Transverse colon (tissue), 4 donors: Measurements from ENCODE around the gene TRPV4. TPM values are rescaled to one million over a fixed set of nuclear protein-coding genes. Genes with fewer than 3 reads are reported as not detected.

Experiments
- DNase-seq: peaks from one replicate; pipeline ENCODE4 v3.0.0-alpha.2; 2019
- H3K27ac ChIP-seq, 4 donors: fragments of 200-600 bp; sonication (generic); 2 replicates each; pipeline ENCODE4 v1.5.1; 2016 to 2018; ENCODE audit warnings: inconsistent platforms in 4 of 4
- H3K27me3 ChIP-seq: fragments of 200-600 bp; sonication (generic); 2 replicates; pipeline ENCODE4 v1.5.1; 2017; ENCODE audit warnings: inconsistent platforms
- H3K36me3 ChIP-seq, 4 donors: fragments of 200-600 bp; sonication (generic); 2 replicates each; pipeline ENCODE4 v1.5.1; 2017 to 2019; ENCODE audit warnings: inconsistent platforms in 4 of 4
- H3K4me1 ChIP-seq, 4 donors: fragments of 200-600 bp; sonication (generic); 2 replicates each; pipeline ENCODE4 v1.5.1; 2017 to 2020; ENCODE audit warnings: inconsistent platforms in 4 of 4
- H3K4me3 ChIP-seq, 4 donors: fragments of 200-600 bp; sonication (generic); 1 replicate in 1 of 4; 2 replicates in 3 of 4; pipeline versions ENCODE4 v1.5.1 to v1.6.1; 2017 to 2019; ENCODE audit warnings: inconsistent platforms in 4 of 4
- H3K9me3 ChIP-seq, 2 donors: fragments of 200-600 bp; sonication (generic); 2 replicates each; pipeline ENCODE4 v1.5.1; 2017 to 2019; ENCODE audit warnings: inconsistent platforms in 2 of 2
- CTCF ChIP-seq, 5 experiments: fragments of 200-600 bp in 3 of 5; fragments of 450-650 bp in 2 of 5; sonication (generic) in 3 of 5; IDR thresholded peaks; 1 replicate in 2 of 5; 2 replicates in 3 of 5; pipeline ENCODE4 v1.5.1; 2016 to 2017; ENCODE audit warnings: antibody characterized with exemption in 5 of 5, inconsistent platforms in 3 of 5, mild to moderate bottlenecking in 2 of 5, moderate library complexity in 1 of 5
- EP300 ChIP-seq: sonication (generic); formaldehyde crosslinking; IDR thresholded peaks from one replicate; pipeline ENCODE4 v1.6.1; 2017; ENCODE audit warnings: antibody characterized with exemption, low read depth
- POLR2A ChIP-seq: fragments of 450-650 bp; IDR thresholded peaks from one replicate; pipeline ENCODE4 v1.6.1; 2016; ENCODE audit warnings: antibody characterized with exemption, mild to moderate bottlenecking, moderate library complexity
- POLR2AphosphoS5 ChIP-seq, 3 donors: sonication (generic); formaldehyde crosslinking; IDR thresholded peaks; one replicate each; pipeline ENCODE4 v1.6.1; 2016; ENCODE audit warnings: antibody characterized with exemption in 3 of 3
- WGBS, 2 donors: methylation state at CpG; one replicate each; pipeline ENCODE4 v1.1.5; 2018; ENCODE audit warnings: low coverage in 1 of 2; 5-methylcytosine and 5-hydroxymethylcytosine counted together
- in situ Hi-C, 4 donors: fragments of 200-750 bp; cut with MboI; loops; one replicate each; pipeline versions ENCODE4 v1.15.0 to v1.15.1; 2017; ENCODE audit warnings: low sequenced_read_pairs in 3 of 4, low pct_ligation_motif_present in 1 of 4, low pct_unique_long_range_greater_than_20kb in 1 of 4
- intact Hi-C: fragments of 100-400 bp; cut with DNase I; formaldehyde crosslinking; loops from one replicate; pipeline ENCODE4 v1.15.1; 2023; ENCODE audit warnings: low total_unique reads
- total RNA-seq, 4 donors: library from RNA; depleted of rRNA; stranded (reverse); fragments of >200 nt; gene quantifications; one replicate each; pipeline ENCODE4 v1.1.0, GENCODE V29; 2016

TRPV4 gene
- total RNA-seq, 4 donors from 2014 or later = 0.27 TPM; not detected in 3

- Histone ChIP-seq H3K27me3 (no peaks in the 10 kb centered on the region), H3K36me3 (no peaks in the 10 kb centered on the region), H3K27ac (no peak overlapping the region), H3K4me3 (no peak overlapping the region), H3K4me1 (no peaks in the 10 kb centered on the region), H3K9me3 (no peaks in the 10 kb centered on the region)
- TF ChIP-seq EP300 = no peak
- TF ChIP-seq POLR2AphosphoS5 (IDR thresholded peaks at IDR 0.05) = no peak
- DNase-seq = no peak
- intact Hi-C loops = no loop called here
- WGBS, 2 donors = 75 to 100% methylated on average over 1 to 16 of the region's 20 CpGs
- in situ Hi-C loops = no loop called here
These were observed 34.5 kb downstream of the TRPV4 start for GRCh38 chr12:109798691-109799090.

GRCh38 chr12:109797905-109798669 is 35.1 kb downstream of the TRPV4 start:
- DNase-seq = no peak
- no peaks in the 10 kb centered on the region for H3K36me3 ChIP-seq
- no peaks in the 10 kb centered on the region for H3K27me3 ChIP-seq
- 40 to 68% methylated on average over 1 to 19 of the region's 19 CpGs for WGBS, 2 donors
- TF ChIP-seq CTCF (IDR thresholded peaks at IDR 0.05) (no peak), EP300 (no peak), POLR2AphosphoS5 (IDR thresholded peaks at IDR 0.05) (no peak), POLR2A (no peak)
- H3K9me3 ChIP-seq = no peaks in the 10 kb centered on the region
- H3K27ac ChIP-seq = no peak overlapping the region
- no peak overlapping the region for H3K4me3 ChIP-seq
- intact Hi-C loops = no loop called here
- H3K4me1 ChIP-seq = no peaks in the 10 kb centered on the region
- in situ Hi-C loops = no loop called here

- Histone ChIP-seq H3K4me1 (no peaks in the 10 kb centered on the region), H3K36me3 (no peaks in the 10 kb centered on the region), H3K4me3 (no peak overlapping the region), H3K27ac (no peak overlapping the region), H3K27me3 (no peaks in the 10 kb centered on the region), H3K9me3 (no peaks in the 10 kb centered on the region)
- WGBS, 2 donors = 55 to 69% methylated on average over 2 of the region's 2 CpGs
- in situ Hi-C loops = no loop called here
- TF ChIP-seq EP300 (no peak), POLR2AphosphoS5 (IDR thresholded peaks at IDR 0.05) (no peak), POLR2A (no peak), CTCF (IDR thresholded peaks at IDR 0.05) (no peak)
- DNase-seq = no peak
- intact Hi-C loops = no loop called here
These were observed 37.1 kb downstream of the TRPV4 start for GRCh38 chr12:109796057-109796456.

- no peaks in the 10 kb centered on the region for H3K4me1 ChIP-seq
- no peak overlapping the region for H3K4me3 ChIP-seq
- WGBS, 2 donors = 87 to 96% methylated on average over 2 of the region's 2 CpGs
- H3K27ac ChIP-seq = no peak overlapping the region
- DNase-seq = no peak
- no peaks in the 10 kb centered on the region for H3K9me3 ChIP-seq
- in situ Hi-C loops = no loop called here
- TF ChIP-seq EP300 (no peak), POLR2A (no peak), CTCF (IDR thresholded peaks at IDR 0.05) (no peak), POLR2AphosphoS5 (IDR thresholded peaks at IDR 0.05) (no peak)
- intact Hi-C loops = no loop called here
- no peaks in the 10 kb centered on the region for H3K27me3 ChIP-seq
- no peaks in the 10 kb centered on the region for H3K36me3 ChIP-seq
These were observed 38.2 kb downstream of the TRPV4 start for GRCh38 chr12:109795023-109795422.
